ENCODE measurements around the gene CREB3L1. TPM values are rescaled to one million over a fixed set of nuclear protein-coding genes. Genes with fewer than 3 reads are reported as not detected.

CREB3L1 gene
- total RNA-seq, 1 experiment from 2014 or later: 3.3 TPM

DNA sequence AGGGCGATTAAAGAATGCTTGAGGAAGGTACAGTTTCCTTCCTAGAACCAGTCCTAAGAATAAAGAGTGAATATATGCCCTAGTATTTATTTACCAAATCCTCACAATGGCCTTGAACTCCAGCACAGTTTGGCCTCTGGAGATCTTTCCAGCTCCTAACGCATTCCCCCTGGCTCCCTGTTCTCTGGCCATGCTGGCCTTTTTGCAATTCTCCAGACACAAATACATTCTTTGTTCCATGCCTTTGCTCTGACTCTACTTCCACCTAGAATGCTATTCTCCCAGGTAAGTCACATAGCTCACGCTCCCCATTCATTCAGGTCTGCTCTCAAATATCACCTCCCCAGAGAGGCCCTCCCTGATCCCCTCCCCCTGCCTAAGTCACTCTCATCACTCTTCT is 66.1 kb downstream of the CREB3L1 start:
- H3K56ac ChIP-seq (ENCODE audit: insufficient read length, low read depth, low read length): no peak overlapping the region
- no peak overlapping the region for H2BK20ac ChIP-seq (ENCODE audit: low read depth, low read length, poor library complexity, severe bottlenecking)
- H2BK5ac ChIP-seq (ENCODE audit: insufficient read length, low read length): no peak overlapping the region
- H3K4me1 Mint-ChIP-seq: peaks cover 86 to 87% of the 10 kb centered on the region in 2 experiments
- peak overlapping the region; percentile 8 to 92 (median 74); a peak in 6 of 7 replicates for H3K27ac Mint-ChIP-seq
- H3K18ac ChIP-seq (ENCODE audit: insufficient read length, low read depth, low read length): no peak overlapping the region
- H4K91ac ChIP-seq (ENCODE audit: insufficient read length, low read depth, low read length): no peak overlapping the region
- no peak overlapping the region for H4K5ac ChIP-seq (ENCODE audit: insufficient read length, low read depth, low read length)
- H2BK12ac ChIP-seq (ENCODE audit: insufficient read length, low read depth, low read length): no peak overlapping the region
- no peaks in the 10 kb centered on the region; a peak in 2 of 5 replicates for H3K9me3 Mint-ChIP-seq
- H3K4me2 ChIP-seq (ENCODE audit: insufficient read depth, insufficient read length, low read length): no peak overlapping the region
- no peak overlapping the region for H2BK15ac ChIP-seq (ENCODE audit: low read depth, low read length)
- no peak overlapping the region for H3K9ac ChIP-seq (ENCODE audit: extremely low read depth, insufficient read length, low read length)
- no peaks in the 10 kb centered on the region for H3K36me3 Mint-ChIP-seq (ENCODE audit: insufficient read depth in 1 of 3, low read depth in 3 of 3)
- TF ChIP-seq, protein P1, sequence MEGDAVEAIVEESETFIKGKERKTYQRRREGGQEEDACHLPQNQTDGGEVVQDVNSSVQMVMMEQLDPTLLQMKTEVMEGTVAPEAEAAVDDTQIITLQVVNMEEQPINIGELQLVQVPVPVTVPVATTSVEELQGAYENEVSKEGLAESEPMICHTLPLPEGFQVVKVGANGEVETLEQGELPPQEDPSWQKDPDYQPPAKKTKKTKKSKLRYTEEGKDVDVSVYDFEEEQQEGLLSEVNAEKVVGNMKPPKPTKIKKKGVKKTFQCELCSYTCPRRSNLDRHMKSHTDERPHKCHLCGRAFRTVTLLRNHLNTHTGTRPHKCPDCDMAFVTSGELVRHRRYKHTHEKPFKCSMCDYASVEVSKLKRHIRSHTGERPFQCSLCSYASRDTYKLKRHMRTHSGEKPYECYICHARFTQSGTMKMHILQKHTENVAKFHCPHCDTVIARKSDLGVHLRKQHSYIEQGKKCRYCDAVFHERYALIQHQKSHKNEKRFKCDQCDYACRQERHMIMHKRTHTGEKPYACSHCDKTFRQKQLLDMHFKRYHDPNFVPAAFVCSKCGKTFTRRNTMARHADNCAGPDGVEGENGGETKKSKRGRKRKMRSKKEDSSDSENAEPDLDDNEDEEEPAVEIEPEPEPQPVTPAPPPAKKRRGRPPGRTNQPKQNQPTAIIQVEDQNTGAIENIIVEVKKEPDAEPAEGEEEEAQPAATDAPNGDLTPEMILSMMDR (conservative IDR thresholded peaks at IDR 0.05): no peak
- H3K79me2 ChIP-seq (ENCODE audit: insufficient read depth, low read length): peaks cover 5% of the 10 kb centered on the region; the same call in 1 of the 2 replicates
- no peaks in the 10 kb centered on the region for H3K9me3 ChIP-seq (ENCODE audit: control insufficient read depth, low read depth, low read length)
- H3K23ac ChIP-seq (ENCODE audit: insufficient read length, low read depth, low read length): no peak overlapping the region
- no CpG with 5 or more reads among the region's 3 CpGs for WGBS (ENCODE audit: extremely low coverage, insufficient read length, low lambda C conversion rate)
- peaks cover 10% of the 10 kb centered on the region for H3K27me3 Mint-ChIP-seq (ENCODE audit: low read depth)
- H3K4me3 Mint-ChIP-seq: no peak overlapping the region; a peak in 1 of 5 replicates
- no peaks in the 10 kb centered on the region for H3K27me3 ChIP-seq (ENCODE audit: insufficient read depth, low read length)
- no peak overlapping the region for H2AFZ ChIP-seq (ENCODE audit: low read length)
- no peak overlapping the region for H3K14ac ChIP-seq (ENCODE audit: insufficient read depth, low read length)
- peaks cover 9% of the 10 kb centered on the region for H3K23me2 ChIP-seq (ENCODE audit: insufficient read length, low read depth, low read length, poor library complexity, severe bottlenecking)
- peaks cover 4% of the 10 kb centered on the region for H3K79me1 ChIP-seq (ENCODE audit: insufficient read depth, low read depth, low read length, poor library complexity, severe bottlenecking)
- H4K20me1 ChIP-seq (ENCODE audit: control insufficient read depth, insufficient read depth, insufficient read length): peaks cover 5% of the 10 kb centered on the region
- no peak overlapping the region for H2BK120ac ChIP-seq (ENCODE audit: low read depth, low read length, poor library complexity, severe bottlenecking)
- peaks cover 46% of the 10 kb centered on the region for H3K4me1 ChIP-seq (ENCODE audit: insufficient read depth, low read length)
- H3K4ac ChIP-seq (ENCODE audit: low read depth, low read length): no peak overlapping the region
- no peak overlapping the region for H3T11ph ChIP-seq (ENCODE audit: low read length)
- H3K27ac ChIP-seq (ENCODE audit: insufficient read length, low read depth, low read length): peak overlapping the region; percentile 17
- no peak for DNase-seq
- H2AK5ac ChIP-seq (ENCODE audit: insufficient read length, low read length): no peak overlapping the region
- no peak overlapping the region for H4K8ac ChIP-seq (replicated peaks; ENCODE audit: insufficient read length, low read depth, low read length)
